Caco-2 (cell line): Measurements from ENCODE around the gene DPP4. TPM values are rescaled to one million over a fixed set of nuclear protein-coding genes. Genes with fewer than 3 reads are reported as not detected.

Experiments
- BruUV-seq: library from RNA; stranded (reverse); fragments of 400-500 nt; replicated peaks from 2 replicates; lab custom pipeline; 2021; lab: Mats Ljungman, UMichigan
- CTCF ChIA-PET: fragments of 300-600 bp; sonication (Branson Sonifier 250); formaldehyde crosslinking; loops from one replicate; lab custom pipeline; 2022; ENCODE audit warnings: antibody characterized with exemption; lab: Charles Lee
- POLR2A ChIA-PET: fragments of 300-600 bp; sonication (Branson Sonifier 250); formaldehyde crosslinking; loops from one replicate; lab custom pipeline; 2022; ENCODE audit warnings: antibody characterized with exemption; lab: Charles Lee
- DNase-seq, 2 experiments: peaks; one replicate each; pipeline versions ENCODE4 v3.0.0 to v3.0.0-alpha.2; 2020 to 2022
- H3K27me3 ChIP-seq: replicated peaks from 2 replicates; pipeline ENCODE4 v1.6.0; 2011; ENCODE audit warnings: low read length; ENCODE audit not compliant: control insufficient read depth, insufficient read depth
- H3K36me3 ChIP-seq: 2 replicates; pipeline ENCODE4 v1.5.1; 2011; ENCODE audit warnings: low read length; ENCODE audit not compliant: control insufficient read depth, insufficient read depth
- H3K4me1 ChIP-seq: fragments of 250-450 bp; sonication (Bioruptor Pico); 2 replicates; pipeline ENCODE4 v1.5.1; 2020; ENCODE audit warnings: mild to moderate bottlenecking
- H3K4me3 ChIP-seq: 2 replicates; pipeline ENCODE4 v1.5.1; 2011; ENCODE audit warnings: low read depth, mild to moderate bottlenecking, control low read depth, low read length
- H3K9me3 ChIP-seq: fragments of 250-450 bp; sonication (Bioruptor Pico); 2 replicates; pipeline ENCODE4 v1.5.1; 2020; ENCODE audit warnings: mild to moderate bottlenecking, moderate library complexity
- H3K27ac Mint-ChIP-seq: one replicate; pipeline ENCODE4 v1.8.0; 2022; ENCODE audit warnings: mixed read lengths; ENCODE audit not compliant: unreplicated experiment
- H3K27me3 Mint-ChIP-seq: one replicate; pipeline ENCODE4 v1.8.0; 2022; ENCODE audit warnings: mixed read lengths; ENCODE audit not compliant: insufficient read depth, unreplicated experiment
- H3K36me3 Mint-ChIP-seq: one replicate; pipeline ENCODE4 v1.8.0; 2022; ENCODE audit warnings: mild to moderate bottlenecking, mixed read lengths; ENCODE audit not compliant: insufficient read depth, unreplicated experiment
- H3K4me1 Mint-ChIP-seq: one replicate; pipeline ENCODE4 v1.8.0; 2022; ENCODE audit warnings: low read depth, mixed read lengths; ENCODE audit not compliant: unreplicated experiment
- H3K4me3 Mint-ChIP-seq: one replicate; pipeline ENCODE4 v1.8.0; 2022; ENCODE audit warnings: mild to moderate bottlenecking, moderate library complexity, mixed read lengths; ENCODE audit not compliant: unreplicated experiment
- H3K9me3 Mint-ChIP-seq: one replicate; pipeline ENCODE4 v1.8.0; 2022; ENCODE audit warnings: mixed read lengths; ENCODE audit not compliant: unreplicated experiment
- intact Hi-C: fragments of 100-400 bp; cut with micrococcal nuclease; formaldehyde crosslinking; loops from one replicate; pipeline ENCODE4 v1.10.0; 2022; ENCODE audit not compliant: unreplicated experiment
- total RNA-seq: library from RNA; stranded (reverse); gene quantifications from 2 replicates; pipeline ENCODE4 v1.2.3, GENCODE V29; 2022
- TF ChIP-seq, protein P1 (sequence below), 2 experiments: fragments of 200-600 bp in 1 of 2; IDR thresholded peaks; 1 replicate in 1 of 2; 2 replicates in 1 of 2; pipeline versions ENCODE4 v1.5.1 to v1.8.0; 2011 to 2022; ENCODE audit warnings: antibody characterized with exemption in 1 of 2, control low read depth in 1 of 2, inconsistent platforms in 1 of 2, low read depth in 1 of 2, low read length in 1 of 2, mild to moderate bottlenecking in 1 of 2, moderate library complexity in 1 of 2; ENCODE audit not compliant: insufficient read depth in 1 of 2, severe bottlenecking in 1 of 2, unreplicated experiment in 1 of 2

Gene DPP4
- total RNA-seq, 1 experiment from 2014 or later, result 190 TPM

- no TSS peak for BruUV-seq
- Mint-ChIP-seq H3K36me3 (peaks cover 74% of the 10 kb centered on the region), H3K9me3 (no peaks in the 10 kb centered on the region), H3K4me1 (peaks cover 4% of the 10 kb centered on the region), H3K4me3 (no peak overlapping the region), H3K27me3 (no peaks in the 10 kb centered on the region), H3K27ac (no peak overlapping the region)
- TF ChIP-seq, protein P1, sequence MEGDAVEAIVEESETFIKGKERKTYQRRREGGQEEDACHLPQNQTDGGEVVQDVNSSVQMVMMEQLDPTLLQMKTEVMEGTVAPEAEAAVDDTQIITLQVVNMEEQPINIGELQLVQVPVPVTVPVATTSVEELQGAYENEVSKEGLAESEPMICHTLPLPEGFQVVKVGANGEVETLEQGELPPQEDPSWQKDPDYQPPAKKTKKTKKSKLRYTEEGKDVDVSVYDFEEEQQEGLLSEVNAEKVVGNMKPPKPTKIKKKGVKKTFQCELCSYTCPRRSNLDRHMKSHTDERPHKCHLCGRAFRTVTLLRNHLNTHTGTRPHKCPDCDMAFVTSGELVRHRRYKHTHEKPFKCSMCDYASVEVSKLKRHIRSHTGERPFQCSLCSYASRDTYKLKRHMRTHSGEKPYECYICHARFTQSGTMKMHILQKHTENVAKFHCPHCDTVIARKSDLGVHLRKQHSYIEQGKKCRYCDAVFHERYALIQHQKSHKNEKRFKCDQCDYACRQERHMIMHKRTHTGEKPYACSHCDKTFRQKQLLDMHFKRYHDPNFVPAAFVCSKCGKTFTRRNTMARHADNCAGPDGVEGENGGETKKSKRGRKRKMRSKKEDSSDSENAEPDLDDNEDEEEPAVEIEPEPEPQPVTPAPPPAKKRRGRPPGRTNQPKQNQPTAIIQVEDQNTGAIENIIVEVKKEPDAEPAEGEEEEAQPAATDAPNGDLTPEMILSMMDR (IDR thresholded peaks at IDR 0.05; ENCODE audit: insufficient read depth in 1 of 2, low read depth in 1 of 2, low read length in 1 of 2, severe bottlenecking in 1 of 2, unreplicated experiment in 1 of 2), result no peak
- Histone ChIP-seq H3K4me1 (no peaks in the 10 kb centered on the region), H3K9me3 (no peaks in the 10 kb centered on the region), H3K27me3 (no peaks in the 10 kb centered on the region), H3K36me3 (peaks cover 9% of the 10 kb centered on the region), H3K4me3 (no peak overlapping the region)
- intact Hi-C loops, result no loop called here
- DNase-seq, result no peak
- ChIA-PET CTCF (no interaction called here), POLR2A (no interaction called here)
These were observed 43.4 kb downstream of the DPP4 start for GRCh38 chr2:162030363-162031190.

DNA sequence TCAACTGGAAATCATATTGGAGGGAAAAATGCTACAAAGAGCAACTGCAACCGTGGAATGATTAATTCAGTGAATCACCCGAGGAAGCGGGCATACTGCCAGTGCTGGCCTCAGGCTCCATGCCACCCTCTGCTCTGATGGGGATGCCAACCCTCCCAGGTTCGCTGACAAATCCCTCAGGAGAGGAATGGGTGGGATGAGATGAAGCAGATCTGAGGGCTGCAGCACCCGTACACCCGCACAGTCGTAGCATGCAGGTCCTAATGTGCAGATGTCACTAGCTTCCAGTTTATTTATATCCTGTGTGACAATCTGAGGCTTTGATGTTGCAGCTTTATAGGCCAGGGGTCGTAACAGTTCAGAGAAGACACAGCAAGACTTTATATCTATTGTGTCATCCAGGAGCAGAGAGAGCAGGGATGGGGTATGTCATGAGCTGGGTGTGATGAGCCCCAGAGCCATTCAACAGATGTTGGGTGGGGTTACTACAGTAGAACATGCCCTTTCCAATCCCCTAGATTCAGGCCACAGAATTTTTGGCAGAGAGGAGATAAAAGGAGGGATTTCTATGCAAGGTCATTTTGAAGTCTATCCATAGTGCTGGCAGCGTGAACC, 44.6 kb downstream of the DPP4 start:
- H3K27ac Mint-ChIP-seq, result no peak overlapping the region
- Histone ChIP-seq H3K4me1 (no peaks in the 10 kb centered on the region), H3K4me3 (no peak overlapping the region), H3K36me3 (peaks cover 12% of the 10 kb centered on the region), H3K27me3 (no peaks in the 10 kb centered on the region), H3K9me3 (no peaks in the 10 kb centered on the region)
- peaks cover 76% of the 10 kb centered on the region for H3K36me3 Mint-ChIP-seq
- CTCF ChIA-PET, result no interaction called here
- no peaks in the 10 kb centered on the region for H3K27me3 Mint-ChIP-seq
- no peaks in the 10 kb centered on the region for H3K9me3 Mint-ChIP-seq
- TF ChIP-seq, protein P1 (IDR thresholded peaks at IDR 0.05; ENCODE audit: insufficient read depth in 1 of 2, low read depth in 1 of 2, low read length in 1 of 2, severe bottlenecking in 1 of 2, unreplicated experiment in 1 of 2), result no peak
- BruUV-seq, result no TSS peak
- POLR2A ChIA-PET, result no interaction called here
- peaks cover 7% of the 10 kb centered on the region for H3K4me1 Mint-ChIP-seq
- intact Hi-C loops, result no loop called here
- no peak overlapping the region for H3K4me3 Mint-ChIP-seq
- DNase-seq, result no peak

GRCh38 chr2:162028511-162028910, 45.5 kb downstream of the DPP4 start:
- POLR2A ChIA-PET, result no interaction called here
- CTCF ChIA-PET, result no interaction called here
- peaks cover 78% of the 10 kb centered on the region for H3K36me3 Mint-ChIP-seq
- Histone ChIP-seq H3K4me1 (no peaks in the 10 kb centered on the region), H3K4me3 (no peak overlapping the region), H3K27me3 (no peaks in the 10 kb centered on the region), H3K9me3 (no peaks in the 10 kb centered on the region), H3K36me3 (peaks cover 12% of the 10 kb centered on the region)
- H3K27ac Mint-ChIP-seq, result no peak overlapping the region
- intact Hi-C loops, result no loop called here
- TF ChIP-seq, protein P1 (IDR thresholded peaks at IDR 0.05; ENCODE audit: insufficient read depth in 1 of 2, low read depth in 1 of 2, low read length in 1 of 2, severe bottlenecking in 1 of 2, unreplicated experiment in 1 of 2), result no peak
- H3K27me3 Mint-ChIP-seq, result no peaks in the 10 kb centered on the region
- H3K4me3 Mint-ChIP-seq, result no peak overlapping the region
- no TSS peak for BruUV-seq
- H3K9me3 Mint-ChIP-seq, result no peaks in the 10 kb centered on the region
- H3K4me1 Mint-ChIP-seq, result peaks cover 7% of the 10 kb centered on the region
- DNase-seq, result no peak
